ENCODE data around the gene POMT2.
"Not testable (repeated sequence)": the region's sequence is repeated elsewhere in the genome, so short reads cannot be mapped to it uniquely, and the experiment has no call there.

GRCh38 chr14:77318756-77319155 lies 1.9 kb downstream of the POMT2 start:
- TF ChIP-seq CTCF, POLR2A, EP300 (IDR thresholded peaks at IDR 0.05): not testable (repeated sequence)
